H1 (cell line): Measurements from ENCODE around the gene SPATA13. TPM values are rescaled to one million over a fixed set of nuclear protein-coding genes. Genes with fewer than 3 reads are reported as not detected.

Experiments used
- CTCF ChIA-PET: fragments of 300-600 bp; sonication (Branson Sonifier 250); formaldehyde crosslinking; loops from one replicate; lab custom pipeline; 2021; ENCODE audit not compliant: partially characterized antibody; lab: Charles Lee
- POLR2A ChIA-PET: fragments of 300-600 bp; sonication (Branson Sonifier 250); formaldehyde crosslinking; loops from one replicate; lab custom pipeline; 2021; ENCODE audit warnings: inconsistent platforms; ENCODE audit not compliant: partially characterized antibody; lab: Charles Lee
- DNase-seq, 2 experiments: peaks; one replicate each; pipeline versions ENCODE4 v3.0.0 to v3.0.0-alpha.2; 2010 to 2022; ENCODE audit warnings: low spot score in 2 of 2, low read depth in 1 of 2, mixed read lengths in 1 of 2
- FAIRE-seq: peaks from 2 replicates; lab custom pipeline; 2011; peaks lifted over from hg19 to GRCh38; lab: Jason Lieb, UNC
- H2AFZ ChIP-seq: 2 replicates; pipeline ENCODE4 v1.8.1; 2012; ENCODE audit warnings: low read length, inconsistent platforms
- H2AK5ac ChIP-seq: 2 replicates; pipeline ENCODE4 v1.6.1; 2013; ENCODE audit warnings: low read depth, low read length
- H2BK120ac ChIP-seq: replicated peaks from 2 replicates; pipeline ENCODE3; 2013; ENCODE audit warnings: low read depth, low read length, inconsistent platforms
- H2BK12ac ChIP-seq: 2 replicates; pipeline ENCODE4 v1.6.1; 2013; ENCODE audit warnings: low read depth, low read length
- H2BK15ac ChIP-seq: 2 replicates; pipeline ENCODE4 v1.6.1; 2013; ENCODE audit warnings: low read length
- H2BK20ac ChIP-seq: 2 replicates; pipeline ENCODE4 v1.6.1; 2013; ENCODE audit warnings: low read length
- H2BK5ac ChIP-seq: 2 replicates; pipeline ENCODE4 v1.6.1; 2013; ENCODE audit warnings: low read depth, low read length
- H3K14ac ChIP-seq: 2 replicates; pipeline ENCODE4 v1.6.1; 2013; ENCODE audit warnings: inconsistent platforms; ENCODE audit not compliant: insufficient read length
- H3K18ac ChIP-seq: 2 replicates; pipeline ENCODE4 v1.6.1; 2013; ENCODE audit warnings: low read length; ENCODE audit errors: extremely low read depth
- H3K23ac ChIP-seq: 2 replicates; pipeline ENCODE4 v1.6.1; 2013; ENCODE audit warnings: inconsistent platforms; ENCODE audit not compliant: insufficient read length
- H3K23me2 ChIP-seq: 2 replicates; pipeline ENCODE4 v1.6.1; 2013; ENCODE audit warnings: low read depth, low read length
- H3K27ac ChIP-seq: 2 replicates; pipeline ENCODE4 v1.6.1; 2011; ENCODE audit warnings: low read depth, low read length, inconsistent platforms
- H3K27me3 ChIP-seq, 4 experiments: replicated peaks in 1 of 4; 1 replicate in 1 of 4; 2 replicates in 3 of 4; pipeline versions ENCODE4 v1.6.1 to v1.8.1; 2011 to 2013; ENCODE audit warnings: low read length in 3 of 4, mild to moderate bottlenecking in 3 of 4, inconsistent platforms in 2 of 4, mixed read lengths in 2 of 4, moderate library complexity in 1 of 4; ENCODE audit not compliant: control insufficient read depth in 3 of 4, insufficient read depth in 3 of 4; ENCODE audit errors: extremely low read depth in 1 of 4
- H3K36me3 ChIP-seq, 4 experiments: 2 replicates each; pipeline versions ENCODE4 v1.6.1 to v1.8.1; 2011 to 2013; ENCODE audit warnings: mild to moderate bottlenecking in 4 of 4, low read length in 3 of 4, moderate library complexity in 2 of 4, control low read depth in 1 of 4, inconsistent platforms in 1 of 4; ENCODE audit not compliant: insufficient read depth in 4 of 4, control insufficient read depth in 2 of 4
- H3K4ac ChIP-seq: replicated peaks from 2 replicates; pipeline ENCODE3; 2013; ENCODE audit warnings: low read length, low read depth, mixed read lengths, inconsistent platforms; ENCODE audit not compliant: insufficient read length
- H3K4me1 ChIP-seq, 4 experiments: replicated peaks in 1 of 4; 1 replicate in 1 of 4; 2 replicates in 3 of 4; pipeline versions ENCODE4 v1.6.1 to v1.8.1; 2011 to 2013; ENCODE audit warnings: low read length in 3 of 4, inconsistent platforms in 2 of 4, mixed read lengths in 1 of 4; ENCODE audit not compliant: insufficient read depth in 4 of 4, control insufficient read depth in 3 of 4
- H3K4me2 ChIP-seq, 2 experiments: 2 replicates each; pipeline versions ENCODE4 v1.6.1 to v1.8.1; 2011 to 2013; ENCODE audit warnings: low read depth in 2 of 2, low read length in 2 of 2, control low read depth in 1 of 2, inconsistent platforms in 1 of 2, mild to moderate bottlenecking in 1 of 2; ENCODE audit not compliant: insufficient read depth in 1 of 2
- H3K4me3 ChIP-seq, 4 experiments: fragments of 200-600, 300-600 bp in 1 of 4; sonication (generic), shearing (Covaris generic), sonication (Bioruptor Twin) in 1 of 4; 2 replicates each; pipeline versions ENCODE4 v1.5.1 to v1.8.1; 2011 to 2016; ENCODE audit warnings: low read length in 4 of 4, low read depth in 3 of 4, control low read depth in 2 of 4, inconsistent platforms in 2 of 4, mild to moderate bottlenecking in 2 of 4, mixed read lengths in 1 of 4, moderate library complexity in 1 of 4; ENCODE audit not compliant: insufficient read depth in 2 of 4; ENCODE audit errors: extremely low read depth in 1 of 4
- H3K56ac ChIP-seq: replicated peaks from 2 replicates; pipeline ENCODE3; 2013; ENCODE audit warnings: low read depth, mild to moderate bottlenecking, mixed read lengths, low read length, inconsistent platforms; ENCODE audit not compliant: insufficient read length
- H3K79me1 ChIP-seq: 2 replicates; pipeline ENCODE4 v1.6.1; 2013; ENCODE audit warnings: low read depth, low read length, control low read depth
- H3K79me2 ChIP-seq, 2 experiments: 2 replicates each; pipeline versions ENCODE4 v1.6.1 to v1.8.1; 2012 to 2013; ENCODE audit warnings: low read length in 2 of 2, mild to moderate bottlenecking in 2 of 2, inconsistent platforms in 1 of 2; ENCODE audit not compliant: insufficient read depth in 2 of 2, control insufficient read depth in 1 of 2
- H3K9ac ChIP-seq, 4 experiments: replicated peaks in 1 of 4; 1 replicate in 1 of 4; 2 replicates in 3 of 4; pipeline versions ENCODE4 v1.6.1 to v1.8.1; 2011 to 2013; ENCODE audit warnings: low read depth in 3 of 4, low read length in 3 of 4, control low read depth in 2 of 4, mild to moderate bottlenecking in 2 of 4, moderate library complexity in 2 of 4, inconsistent platforms in 1 of 4; ENCODE audit errors: extremely low read depth in 1 of 4
- H3K9me3 ChIP-seq, 2 experiments: 2 replicates each; pipeline versions ENCODE4 v1.6.1 to v1.8.1; 2012 to 2013; ENCODE audit warnings: mild to moderate bottlenecking in 2 of 2, moderate library complexity in 2 of 2, control low read depth in 1 of 2, inconsistent platforms in 1 of 2, low read depth in 1 of 2, low read length in 1 of 2, mixed read lengths in 1 of 2; ENCODE audit not compliant: insufficient read depth in 2 of 2
- H4K20me1 ChIP-seq, 2 experiments: replicated peaks in 1 of 2; 2 replicates each; pipeline versions ENCODE3 to v1.8.1; 2011 to 2013; ENCODE audit warnings: inconsistent platforms in 2 of 2, low read length in 2 of 2, mild to moderate bottlenecking in 1 of 2; ENCODE audit not compliant: insufficient read depth in 2 of 2, control insufficient read depth in 1 of 2
- H4K5ac ChIP-seq: 2 replicates; pipeline ENCODE4 v1.6.1; 2013; ENCODE audit warnings: low read length, low read depth, mixed read lengths, inconsistent platforms; ENCODE audit not compliant: insufficient read length
- H4K8ac ChIP-seq: 2 replicates; pipeline ENCODE4 v1.8.0; 2013; ENCODE audit warnings: mild to moderate bottlenecking, moderate library complexity, low read length, inconsistent platforms; ENCODE audit not compliant: insufficient read depth; ENCODE audit errors: extremely low read depth
- H4K91ac ChIP-seq: replicated peaks from 2 replicates; pipeline ENCODE3; 2013; ENCODE audit warnings: low read length, mixed read lengths, inconsistent platforms; ENCODE audit not compliant: insufficient read length
- CREB1 ChIP-seq: IDR thresholded peaks from 2 replicates; pipeline ENCODE4 v1.6.1; 2012; ENCODE audit warnings: inconsistent platforms
- GABPA ChIP-seq: IDR thresholded peaks from 2 replicates; pipeline ENCODE4 v1.6.1; 2011; ENCODE audit warnings: mild to moderate bottlenecking, low read length, moderate library complexity, borderline replicate concordance; ENCODE audit not compliant: insufficient read depth
- KDM4A ChIP-seq: IDR thresholded peaks from one replicate; pipeline ENCODE4 v1.7.1; 2012; ENCODE audit warnings: low read depth, mild to moderate bottlenecking, moderate library complexity, low read length, inconsistent platforms; ENCODE audit not compliant: severe bottlenecking
- POLR2AphosphoS5 ChIP-seq: IDR thresholded peaks from 2 replicates; pipeline ENCODE4 v1.6.1; 2011; ENCODE audit warnings: low read depth, low read length
- RAD21 ChIP-seq, 2 experiments: IDR thresholded peaks in 1 of 2; conservative IDR thresholded peaks in 1 of 2; 2 replicates each; pipeline ENCODE4 v1.6.1; 2011; ENCODE audit warnings: low read depth in 2 of 2, low read length in 2 of 2, improper control_type of control experiment in 1 of 2, inconsistent platforms in 1 of 2, mild to moderate bottlenecking in 1 of 2, moderate library complexity in 1 of 2
- RBBP5 ChIP-seq: IDR thresholded peaks from 2 replicates; pipeline ENCODE4 v1.7.1; 2012; ENCODE audit warnings: low read depth, mild to moderate bottlenecking, inconsistent platforms, low read length, moderate library complexity, borderline replicate concordance
- RXRA ChIP-seq: IDR thresholded peaks from 2 replicates; pipeline ENCODE4 v1.6.1; 2011; ENCODE audit warnings: low read depth, mild to moderate bottlenecking, low read length, moderate library complexity; ENCODE audit not compliant: insufficient read depth
- SP2 ChIP-seq: IDR thresholded peaks from 2 replicates; pipeline ENCODE4 v1.6.1; 2012; ENCODE audit warnings: mild to moderate bottlenecking, low read length, inconsistent platforms
- ZNF274 ChIP-seq: IDR thresholded peaks from 2 replicates; pipeline ENCODE4 v1.7.0; 2012; ENCODE audit warnings: low read length, borderline replicate concordance; ENCODE audit errors: extremely low read depth
- WGBS, 2 experiments: shearing (Covaris generic) in 1 of 2; methylation state at CpG; one replicate each; pipeline versions ENCODE4 v1.1.6 to v1.1.7; 2013 to 2015; ENCODE audit warnings: low lambda C conversion rate in 2 of 2, mixed read lengths in 2 of 2, inconsistent platforms in 1 of 2, low coverage in 1 of 2, missing lambda C conversion rate in 1 of 2; ENCODE audit not compliant: insufficient replicate concordance in 2 of 2, insufficient coverage in 1 of 2, insufficient read length in 1 of 2; ENCODE audit errors: extremely low coverage in 1 of 2, missing lambda C conversion rate in 1 of 2; 5-methylcytosine and 5-hydroxymethylcytosine counted together
- polyA plus RNA-seq, 7 experiments: library from polyadenylated mRNA; depleted of rRNA in 3 of 7; stranded (reverse) in 5 of 7; unstranded in 2 of 7; fragments of >200 nt in 5 of 7; fragments of 200-250 nt in 2 of 7; gene quantifications; 1 replicate in 5 of 7; 2 replicates in 1 of 7; 4 replicates in 1 of 7; pipeline versions ENCODE4 v1.2.1 to v1.2.3, GENCODE V29; 2011 to 2013; ENCODE audit warnings: missing spikeins in 2 of 7, mixed read lengths in 2 of 7
- total RNA-seq: library from RNA; stranded (reverse); fragmentation: NEBNext Ultra II Directional; extraction: Animal tissue kit (Norgen Biotek cat#: 25700); gene quantifications from 2 replicates; pipeline ENCODE4 v1.2.1, GENCODE V29; 2021

The SPATA13 gene
- total and polyA plus RNA-seq, 2 of the 8 experiments (the other 6 are each of a cell fraction or from before 2014, with no cell fraction given) = 12.6 to 30.9 TPM

DNA sequence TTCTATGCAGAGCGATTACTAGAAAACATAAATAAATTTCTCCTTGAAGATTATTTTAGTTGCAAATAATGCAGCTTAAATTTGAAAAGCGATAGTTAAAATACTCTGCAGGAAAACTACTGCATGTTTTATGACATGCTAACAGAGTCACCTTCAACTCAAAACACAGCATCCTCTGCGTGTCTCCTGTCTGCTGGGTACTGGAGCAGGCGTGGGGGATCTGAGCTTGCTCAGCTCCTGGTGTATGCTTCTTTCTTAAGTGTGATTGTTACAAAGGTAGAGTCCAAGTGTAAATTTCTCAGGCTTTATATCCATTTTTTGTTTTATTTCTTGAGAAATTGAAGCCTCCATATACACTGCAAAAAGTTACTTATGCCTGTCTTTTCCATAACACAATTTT lies 15.3 kb downstream of the SPATA13 start:
- no peak for FAIRE-seq
- H2BK15ac ChIP-seq = no peak overlapping the region
- no peak overlapping the region for H4K5ac ChIP-seq
- H4K8ac ChIP-seq = no peak overlapping the region
- no peaks in the 10 kb centered on the region for H3K36me3 ChIP-seq
- H3K27ac ChIP-seq = no peak overlapping the region
- CTCF ChIA-PET = interaction anchor here (1.1 kb wide), 1 partner anchor 44 kb away, joined by 3 read pairs; no protein-coding TSS in a partner anchor
- POLR2A ChIA-PET = interaction anchor here (0.6 kb wide), 1 partner anchor 330 kb away, joined by 3 read pairs; no protein-coding TSS in a partner anchor
- no peaks in the 10 kb centered on the region for H3K23me2 ChIP-seq
- no peak overlapping the region for H3K4me3 ChIP-seq
- H4K20me1 ChIP-seq = peaks cover 0 to 8% of the 10 kb centered on the region in 2 experiments
- H3K27me3 ChIP-seq = peaks cover 0 to 2% (median 0%) of the 10 kb centered on the region in 4 experiments; a peak in 1 of 7 replicates
- no peak overlapping the region; a peak in 1 of 7 replicates for H3K9ac ChIP-seq
- H3K14ac ChIP-seq = no peak overlapping the region
- H3K79me2 ChIP-seq = peaks cover 5 to 93% of the 10 kb centered on the region in 2 experiments; a peak in 3 of 4 replicates
- peaks cover 3% of the 10 kb centered on the region; the same call in 1 of the 2 replicates for H3K79me1 ChIP-seq
- no peak overlapping the region for H2BK12ac ChIP-seq
- no peak overlapping the region for H2BK5ac ChIP-seq
- no peak overlapping the region for H2BK20ac ChIP-seq
- 85% methylated on average over 4 of the region's 4 CpGs; no CpG with 5 or more reads in 1 of the 2 experiments for WGBS, 2 experiments
- H3K4me2 ChIP-seq = no peak overlapping the region
- no peak overlapping the region for H4K91ac ChIP-seq
- no peak overlapping the region for H2BK120ac ChIP-seq
- no peak overlapping the region for H3K4ac ChIP-seq
- no peak overlapping the region for H3K18ac ChIP-seq
- H3K4me1 ChIP-seq = peaks cover 0 to 4% (median 1%) of the 10 kb centered on the region in 4 experiments; a peak in 2 of 7 replicates
- H3K9me3 ChIP-seq = no peaks in the 10 kb centered on the region
- H3K23ac ChIP-seq = no peak overlapping the region
- no peak for TF ChIP-seq ZNF274
- TF ChIP-seq KDM4A = no peak
- no peak for TF ChIP-seq RXRA
- TF ChIP-seq CREB1 = no peak
- no peak for TF ChIP-seq RAD21 (IDR thresholded peaks at IDR 0.05 in 1 of 2, conservative IDR thresholded peaks at IDR 0.05 in 1 of 2; ENCODE audit: low read depth in 2 of 2, low read length in 2 of 2)
- TF ChIP-seq POLR2AphosphoS5 = no peak
- no peak for TF ChIP-seq RBBP5
- no peak for TF ChIP-seq SP2
- TF ChIP-seq GABPA = no peak
- H3K56ac ChIP-seq = no peak overlapping the region
- no peak for DNase-seq
- H2AFZ ChIP-seq = no peak overlapping the region
- no peak overlapping the region for H2AK5ac ChIP-seq
